Mesenteric fat pad (tissue), 1 donor: ENCODE results near the gene KRTAP10-10. TPM values are rescaled to one million over a fixed set of nuclear protein-coding genes. Genes with fewer than 3 reads are reported as not detected.
"Not testable (repeated sequence)": the region's sequence is repeated elsewhere in the genome, so short reads cannot be mapped to it uniquely, and the experiment has no call there.

Experiments
- DNase-seq: peaks from one replicate; pipeline ENCODE4 v3.0.0-alpha.2; 2020; ENCODE audit warnings: low spot score
- total RNA-seq: library from RNA; stranded (reverse); fragmentation: NEBNext Ultra II Directional; extraction: Animal tissue kit (Norgen Biotek cat#: 25700); gene quantifications from one replicate; pipeline ENCODE4 v1.2.1, GENCODE V29; 2021
- donor health status: DM: yes; HTN: yes; CAD: no.

KRTAP10-10 gene
- total RNA-seq, 1 donor from 2014 or later = not detected

- DNase-seq = no peak
Measured at GRCh38 chr21:44626262-44626661, 10.9 kb upstream of the KRTAP10-10 start.

GRCh38 chr21:44626673-44627143, 10.4 kb upstream of the KRTAP10-10 start, which contains the start of gene KRTAP10-9:
Gene KRTAP10-9 (plus strand): TSS chr21:44627093. CDS start chr21:44627172, 79 bp downstream.
- no peak for DNase-seq

- DNase-seq = not testable (repeated sequence)
Measured at GRCh38 chr21:44627181-44627822, 9.9 kb upstream of the KRTAP10-10 start.

GRCh38 chr21:44627831-44628233, 9.3 kb upstream of the KRTAP10-10 start:
- DNase-seq = not testable (repeated sequence)

- no peak for DNase-seq
Measured at GRCh38 chr21:44628707-44629391, 8.3 kb upstream of the KRTAP10-10 start.

- DNase-seq = no peak
Measured at GRCh38 chr21:44630440-44630839, 6.7 kb upstream of the KRTAP10-10 start.

- DNase-seq = no peak
Measured at GRCh38 chr21:44632067-44632466, 5.1 kb upstream of the KRTAP10-10 start.

- no peak for DNase-seq
Measured at GRCh38 chr21:44636209-44637017, 743 bp upstream of the KRTAP10-10 start.

GRCh38 chr21:44637851-44638348, 744 bp downstream of the KRTAP10-10 start:
- not testable (repeated sequence) for DNase-seq

- not testable (repeated sequence) for DNase-seq
Measured at GRCh38 chr21:44638506-44639330, 1.6 kb downstream of the KRTAP10-10 start.

GRCh38 chr21:44639331-44639655, 2.1 kb downstream of the KRTAP10-10 start:
- no peak for DNase-seq

GRCh38 chr21:44640761-44641160, 3.6 kb downstream of the KRTAP10-10 start:
- DNase-seq = no peak

- no peak for DNase-seq
Measured at GRCh38 chr21:44643741-44644310, 6.7 kb downstream of the KRTAP10-10 start.

- DNase-seq = no peak
Measured at GRCh38 chr21:44644878-44645277, 7.7 kb downstream of the KRTAP10-10 start.

- DNase-seq = not testable (repeated sequence)
Measured at GRCh38 chr21:44646366-44647221, 9.4 kb downstream of the KRTAP10-10 start, which contains the start of gene KRTAP10-11. Gene KRTAP10-11 (plus strand): TSS chr21:44646414. CDS start chr21:44646459, 45 bp downstream.

- DNase-seq = no peak
Measured at GRCh38 chr21:44647222-44647552, 10.0 kb downstream of the KRTAP10-10 start.

GRCh38 chr21:44648557-44649311, 11.6 kb downstream of the KRTAP10-10 start:
- no peak for DNase-seq

- no peak for DNase-seq
Measured at GRCh38 chr21:44649521-44650100, 12.5 kb downstream of the KRTAP10-10 start.
